HepG2 (cell line): Measurements from ENCODE around the gene ACACB. TPM values are rescaled to one million over a fixed set of nuclear protein-coding genes. Genes with fewer than 3 reads are reported as not detected.

ENCODE experiments used
- ATAC-seq: fragments of 200-7000 bp; cut with Tn5 transposase; 3 replicates; pipeline ENCODE4 v1.9.1; 2020; ENCODE audit warnings: mild to moderate bottlenecking, moderate library complexity
- BruUV-seq: library from RNA; stranded (reverse); fragments of 400-500 nt; replicated peaks from 2 replicates; lab custom pipeline; 2021; lab: Mats Ljungman, UMichigan
- CTCF ChIA-PET: fragments of 300-600 bp; formaldehyde crosslinking; extraction: SDS; loops from one replicate; lab custom pipeline; 2021; ENCODE audit warnings: low total read pairs, inconsistent platforms, low intra/inter-chr PET ratio; lab: Yijun Ruan, JAX
- POLR2A ChIA-PET: fragments of 350-600 bp; sonication (Branson Sonifier 250); formaldehyde crosslinking; loops from one replicate; lab custom pipeline; 2020; ENCODE audit warnings: antibody characterized with exemption, inconsistent platforms; lab: Yijun Ruan, JAX
- DNase-seq: peaks from one replicate; pipeline ENCODE4 v3.0.0-alpha.2; 2015; ENCODE audit warnings: low spot score
- FAIRE-seq: peaks from 3 replicates; lab custom pipeline; 2011; peaks lifted over from hg19 to GRCh38; lab: Jason Lieb, UNC
- H2AFZ ChIP-seq: one replicate; pipeline ENCODE4 v1.6.1; 2011; ENCODE audit warnings: low read length, inconsistent platforms
- H3K27ac ChIP-seq: fragments of 300-600 bp; 3 replicates; pipeline ENCODE4 v1.8.0; 2011; ENCODE audit warnings: mixed run types, mild to moderate bottlenecking, mixed read lengths, low read length, inconsistent platforms; ENCODE audit not compliant: insufficient read depth; ENCODE audit errors: extremely low read length
- H3K27me3 ChIP-seq, 2 experiments: fragments of 200-600 bp in 1 of 2; 2 replicates in 1 of 2; 3 replicates in 1 of 2; pipeline versions ENCODE4 v1.6.0 to v1.8.0; 2011; ENCODE audit warnings: low read length in 2 of 2, mild to moderate bottlenecking in 2 of 2, moderate library complexity in 2 of 2, inconsistent platforms in 1 of 2; ENCODE audit not compliant: insufficient read depth in 2 of 2, control insufficient read depth in 1 of 2
- H3K36me3 ChIP-seq, 2 experiments: fragments of 200-600 bp in 1 of 2; replicated peaks in 1 of 2; 2 replicates in 1 of 2; 3 replicates in 1 of 2; pipeline versions ENCODE4 v1.5.1 to v1.8.0; 2011; ENCODE audit warnings: low read length in 2 of 2, inconsistent platforms in 1 of 2; ENCODE audit not compliant: insufficient read depth in 2 of 2, control insufficient read depth in 1 of 2
- H3K4me1 ChIP-seq: 2 replicates; pipeline ENCODE4 v1.5.1; 2012; ENCODE audit warnings: low read length, inconsistent platforms; ENCODE audit not compliant: insufficient read depth
- H3K4me2 ChIP-seq: 2 replicates; pipeline ENCODE4 v1.6.0; 2011; ENCODE audit warnings: low read depth, low read length, inconsistent platforms
- H3K4me3 ChIP-seq, 3 experiments: fragments of 200-600 bp in 1 of 3; sonication (generic), shearing (Covaris generic) in 1 of 3; replicated peaks in 1 of 3; 2 replicates each; pipeline ENCODE4 v1.5.1; 2011 to 2016; ENCODE audit warnings: low read length in 3 of 3, inconsistent platforms in 2 of 3, low read depth in 2 of 3, mild to moderate bottlenecking in 2 of 3, control low read depth in 1 of 3, mixed read lengths in 1 of 3; ENCODE audit not compliant: insufficient read depth in 1 of 3
- H3K79me2 ChIP-seq: one replicate; pipeline ENCODE4 v1.6.1; 2011; ENCODE audit warnings: low read length, inconsistent platforms; ENCODE audit not compliant: insufficient read depth
- H3K9ac ChIP-seq: 2 replicates; pipeline ENCODE4 v1.6.0; 2011; ENCODE audit warnings: mild to moderate bottlenecking, low read depth, low read length, inconsistent platforms; ENCODE audit not compliant: insufficient read depth
- H3K9me3 ChIP-seq: 2 replicates; pipeline ENCODE4 v1.5.1; 2012; ENCODE audit warnings: mild to moderate bottlenecking, low read length
- H4K20me1 ChIP-seq: 2 replicates; pipeline ENCODE4 v1.6.0; 2011; ENCODE audit warnings: inconsistent platforms, mild to moderate bottlenecking, low read length, moderate library complexity; ENCODE audit not compliant: insufficient read depth
- ARNTL ChIP-seq: sonication (generic); formaldehyde crosslinking; IDR thresholded peaks from 2 replicates; pipeline ENCODE4 v1.4.0; 2020; ENCODE audit warnings: mild to moderate bottlenecking, missing genetic modification reagents
- ELF4 ChIP-seq: sonication (generic); formaldehyde crosslinking; IDR thresholded peaks from 2 replicates; pipeline ENCODE4 v1.5.0; 2020; ENCODE audit warnings: missing genetic modification reagents, mild to moderate bottlenecking, moderate library complexity, borderline replicate concordance
- ETV6 ChIP-seq: sonication (generic); formaldehyde crosslinking; conservative IDR thresholded peaks from 2 replicates; pipeline ENCODE4 v1.4.0; 2020; ENCODE audit warnings: missing genetic modification reagents
- FOXM1 ChIP-seq: sonication (generic); formaldehyde crosslinking; IDR thresholded peaks from 2 replicates; pipeline ENCODE4 v1.5.0; 2020; ENCODE audit warnings: missing genetic modification reagents
- FOXO4 ChIP-seq: sonication (generic); formaldehyde crosslinking; conservative IDR thresholded peaks from 2 replicates; pipeline ENCODE4 v1.8.1; 2023; ENCODE audit warnings: missing genetic modification reagents
- GABPA ChIP-seq, 2 experiments: IDR thresholded peaks; 2 replicates each; pipeline ENCODE4 v1.6.1; 2011 to 2016; ENCODE audit warnings: low read depth in 2 of 2, low read length in 1 of 2, missing biosample characterization in 1 of 2, missing genetic modification characterization in 1 of 2
- GATAD1 ChIP-seq: IDR thresholded peaks from 2 replicates; pipeline ENCODE4 v1.6.1; 2016; ENCODE audit warnings: missing genetic modification reagents, missing compliant biosample characterization
- JUNB ChIP-seq: sonication (generic); formaldehyde crosslinking; IDR thresholded peaks from 2 replicates; pipeline ENCODE4 v1.8.0; 2022; ENCODE audit warnings: missing genetic modification reagents, mild to moderate bottlenecking, borderline replicate concordance
- NFRKB ChIP-seq: fragments of 450-650 bp; IDR thresholded peaks from 2 replicates; pipeline ENCODE4 v1.6.1; 2017
- NFYB ChIP-seq: sonication (generic); formaldehyde crosslinking; IDR thresholded peaks from 2 replicates; pipeline ENCODE4 v1.4.0; 2020; ENCODE audit warnings: missing genetic modification reagents
- RFX3 ChIP-seq: IDR thresholded peaks from 2 replicates; pipeline ENCODE4 v1.6.1; 2016; ENCODE audit warnings: missing biosample characterization, missing genetic modification reagents
- RXRA ChIP-seq: sonication (generic); formaldehyde crosslinking; IDR thresholded peaks from 2 replicates; pipeline ENCODE4 v1.5.1; 2020; ENCODE audit warnings: missing genetic modification reagents
- SCMH1 ChIP-seq: sonication (generic); formaldehyde crosslinking; IDR thresholded peaks from 2 replicates; pipeline ENCODE4 v1.9.0; 2021; ENCODE audit warnings: missing genetic modification reagents, mild to moderate bottlenecking, borderline replicate concordance
- SRSF1 ChIP-seq: fragments of 200-400 bp; formaldehyde crosslinking; optimal IDR thresholded peaks from 2 replicates; pipeline ENCODE3; 2017; ENCODE audit warnings: mild to moderate bottlenecking, low read depth, low read length, moderate library complexity
- SUZ12 ChIP-seq: fragments of 150-350 bp; IDR thresholded peaks from 2 replicates; pipeline ENCODE4 v1.6.1; 2014; ENCODE audit warnings: low read depth, low read length
- ZFY ChIP-seq: sonication (generic); formaldehyde crosslinking; IDR thresholded peaks from 2 replicates; pipeline ENCODE4 v1.4.0; 2020; ENCODE audit warnings: missing genetic modification reagents
- ZKSCAN5 ChIP-seq: sonication (generic); formaldehyde crosslinking; IDR thresholded peaks from 2 replicates; pipeline ENCODE4 v1.5.1; 2020; ENCODE audit warnings: mild to moderate bottlenecking, missing genetic modification reagents
- ZMYM3 ChIP-seq: sonication (generic); formaldehyde crosslinking; IDR thresholded peaks from 2 replicates; pipeline ENCODE4 v1.5.1; 2020; ENCODE audit warnings: mild to moderate bottlenecking, missing genetic modification reagents
- ZNF564 ChIP-seq: sonication (generic); formaldehyde crosslinking; IDR thresholded peaks from 2 replicates; pipeline ENCODE4 v1.8.1; 2023; ENCODE audit warnings: mild to moderate bottlenecking, missing genetic modification reagents
- ZNF772 ChIP-seq: sonication (generic); formaldehyde crosslinking; IDR thresholded peaks from 2 replicates; pipeline ENCODE4 v1.5.0; 2020; ENCODE audit warnings: mild to moderate bottlenecking, missing genetic modification reagents
- ZNF850 ChIP-seq: sonication (generic); formaldehyde crosslinking; conservative IDR thresholded peaks from 2 replicates; pipeline ENCODE4 v1.9.0; 2021; ENCODE audit warnings: mild to moderate bottlenecking, missing genetic modification reagents
- ZZZ3 ChIP-seq: sonication (generic); formaldehyde crosslinking; IDR thresholded peaks from 2 replicates; pipeline ENCODE4 v1.4.0; 2020; ENCODE audit warnings: missing genetic modification reagents, mild to moderate bottlenecking, borderline replicate concordance
- WGBS: methylation state at CpG from one replicate; pipeline ENCODE4 v1.1.6; 2017; ENCODE audit warnings: low lambda C conversion rate; 5-methylcytosine and 5-hydroxymethylcytosine counted together
- in situ Hi-C: cut with HindIII; loops from 2 replicates; pipeline ENCODE4 v1.10.0; 2017; ENCODE audit warnings: low pct_unique_long_range_greater_than_20kb; ENCODE audit not compliant: extremely low pct_ligation_motif_present
- intact Hi-C: fragments of 100-400 bp; cut with micrococcal nuclease; formaldehyde crosslinking; loops from one replicate; pipeline ENCODE4 v1.10.0; 2022; ENCODE audit not compliant: unreplicated experiment
- polyA plus RNA-seq, 8 experiments: library from polyadenylated mRNA; depleted of rRNA in 3 of 8; stranded (reverse) in 7 of 8; unstranded in 1 of 8; fragments of >200 nt; fragmentation: Illumina TruSeq in 4 of 8; extraction: Trizol in 4 of 8; gene quantifications; 2 replicates each; pipeline versions ENCODE4 v1.2.1 to v1.2.3, GENCODE V29; 2011 to 2016; ENCODE audit warnings: low read depth in 4 of 8, missing spikeins in 1 of 8, mixed read lengths in 1 of 8; ENCODE audit not compliant: insufficient read depth in 1 of 8
- total RNA-seq, 5 experiments: library from RNA; depleted of rRNA; stranded (reverse); fragments of >200 nt; fragmentation: Illumina TruSeq; extraction: Trizol; gene quantifications; 2 replicates each; pipeline ENCODE4 v1.2.3, GENCODE V29; 2016; ENCODE audit warnings: low read depth in 1 of 5

The ACACB gene
- total and polyA plus RNA-seq, 2 of the 13 experiments (the other 11 are each of a cell fraction or from before 2014, with no cell fraction given), result 6.2 to 8.6 TPM

GRCh38 chr12:109093022-109093918, 23.1 kb upstream of the ACACB start, which contains the start of gene ALKBH2:
ALKBH2 (minus strand) TSS chr12:109093472; CDS start chr12:109092786, 686 bp downstream.
- FAIRE-seq, result peak; percentile 79
- peaks cover 59% of the 10 kb centered on the region for H3K4me1 ChIP-seq
- H3K4me2 ChIP-seq, result peak within 1 kb of the TSS; percentile 90
- no peaks in the 10 kb centered on the region for H3K9me3 ChIP-seq
- peaks cover 5 to 15% of the 10 kb centered on the region in 2 experiments; a peak in 4 of 5 replicates for H3K36me3 ChIP-seq
- H3K27me3 ChIP-seq, result no peaks in the 10 kb centered on the region
- POLR2A ChIA-PET, result interaction anchor here (1.0 to 1.4 kb wide), 3 partner anchors 9 to 41 kb away, joined by 3 to 4 read pairs (median 4); partner anchors contain the start of gene USP30
- H2AFZ ChIP-seq, result peak within 1 kb of the TSS; percentile 71
- intact Hi-C loops, result loop anchor here (1.0 to 10.0 kb wide), 3 partner anchors 41 to 428 kb away; partner anchors contain the start of gene USP30
- H3K27ac ChIP-seq, result peak within 1 kb of the TSS; percentile 52
- ATAC-seq, result peak; percentile 57
- DNase-seq, result peak; percentile 85
- 16% methylated on average over 21 of the region's 45 CpGs for WGBS
- BruUV-seq, result TSS peak; percentile 85
- peaks cover 20% of the 10 kb centered on the region for H3K79me2 ChIP-seq
- H4K20me1 ChIP-seq, result no peaks in the 10 kb centered on the region
- H3K4me3 ChIP-seq, result peak within 1 kb of the TSS; percentile 25 to 66 (median 37)
- H3K9ac ChIP-seq, result peak within 1 kb of the TSS; percentile 65
- in situ Hi-C loops, result loop anchor here (5.0 to 10.0 kb wide), 2 partner anchors 141 to 208 kb away; partner anchors contain the start of gene DAO
- CTCF ChIA-PET, result interaction anchor here (1.1 to 1.9 kb wide), 3 partner anchors 23 to 209 kb away, joined by 3 to 10 read pairs (median 7); no protein-coding TSS in a partner anchor
- TF ChIP-seq RXRA (peak; percentile 89), SCMH1 (CRISPR knock-in tag) (no peak), ELF4 (peak; percentile 72; the same call in 1 of the 2 replicates), JUNB (CRISPR knock-in tag) (peak; percentile 78), NFRKB (no peak), GATAD1 (CRISPR knock-in tag) (peak; percentile 93), RFX3 (CRISPR knock-in tag) (no peak), GABPA (IDR thresholded peaks at IDR 0.05; ENCODE audit: low read depth, low read length) (peak; percentile 81), GABPA (CRISPR knock-in tag; IDR thresholded peaks at IDR 0.05; ENCODE audit: low read depth) (peak; percentile 97), FOXO4 (0 out of 2 replicates have a peak, but pooled peaks have one; percentile 20), ZNF772 (peak; percentile 97), ZNF850 (CRISPR knock-in tag) (0 out of 2 replicates have a peak, but pooled peaks have one; percentile 35), ETV6 (CRISPR knock-in tag) (peak; percentile 57; the same call in 1 of the 2 replicates), NFYB (no peak; the same call in 1 of the 2 replicates), ARNTL (CRISPR knock-in tag) (peak; percentile 88), ZMYM3 (CRISPR knock-in tag) (peak; percentile 97), FOXM1 (CRISPR knock-in tag) (no peak), SRSF1 (peak; percentile 62), ZZZ3 (peak; percentile 90; the same call in 1 of the 2 replicates), ZNF564 (CRISPR knock-in tag) (peak; percentile 93), ZFY (CRISPR knock-in tag) (peak; percentile 64), ZKSCAN5 (CRISPR knock-in tag) (no peak), SUZ12 (no peak)
